K562 (cell line): ENCODE data around the gene TSEN54.

Source experiments
- CCAR2 ChIP-seq: fragments of 200-400 bp; formaldehyde crosslinking; IDR thresholded peaks from 2 replicates; pipeline ENCODE4 v1.6.1; 2017; ENCODE audit warnings: mild to moderate bottlenecking, low read depth, low read length
- CREB1 ChIP-seq, 2 experiments: sonication (generic) in 1 of 2; formaldehyde crosslinking in 1 of 2; IDR thresholded peaks; 2 replicates each; pipeline versions ENCODE4 v1.6.1 to v1.8.0; 2012 to 2022; ENCODE audit warnings: inconsistent platforms in 1 of 2, mild to moderate bottlenecking in 1 of 2, missing genetic modification reagents in 1 of 2, moderate library complexity in 1 of 2
- CTCF ChIP-seq, 3 experiments: IDR thresholded peaks in 2 of 3; conservative IDR thresholded peaks in 1 of 3; 2 replicates each; pipeline ENCODE4 v1.5.1; 2011 to 2012; ENCODE audit warnings: low read length in 3 of 3, mild to moderate bottlenecking in 3 of 3, control low read depth in 2 of 3, improper control_type of control experiment in 1 of 3, inconsistent platforms in 1 of 3, low read depth in 1 of 3, mixed read lengths in 1 of 3, moderate library complexity in 1 of 3; ENCODE audit not compliant: insufficient read depth in 2 of 3
- HIVEP1 ChIP-seq: fragments of 250-450 bp; sonication (Bioruptor Pico); IDR thresholded peaks from 2 replicates; pipeline ENCODE4 v1.4.0; 2020; ENCODE audit warnings: mild to moderate bottlenecking
- MAX ChIP-seq: sonication (generic); formaldehyde crosslinking; IDR thresholded peaks from 2 replicates; pipeline ENCODE4 v1.9.0; 2022; ENCODE audit warnings: mild to moderate bottlenecking, missing genetic modification reagents
- NELFE ChIP-seq: IDR thresholded peaks from 2 replicates; pipeline ENCODE4 v1.6.1; 2011; ENCODE audit warnings: mild to moderate bottlenecking; ENCODE audit not compliant: insufficient read depth, insufficient read length

GRCh38 chr17:75555679-75556153 is 39.4 kb downstream of the TSEN54 start:
- TF ChIP-seq MAX (CRISPR knock-in tag) (no peak), CCAR2 (no peak), HIVEP1 (CRISPR knock-in tag) (no peak), CTCF (IDR thresholded peaks at IDR 0.05 in 2 of 3, conservative IDR thresholded peaks at IDR 0.05 in 1 of 3; ENCODE audit: insufficient read depth in 2 of 3, low read depth in 1 of 3, low read length in 3 of 3) (no peak), NELFE (no peak), CREB1 (IDR thresholded peaks at IDR 0.05) (no peak), CREB1 (CRISPR knock-in tag; IDR thresholded peaks at IDR 0.05) (no peak)
